Esophagus squamous epithelium (tissue), 4 donors: ENCODE measurements around the gene BIRC5.

ENCODE experiments used
- POLR2A ChIP-seq, 4 donors: fragments of 450-650 bp; IDR thresholded peaks; one replicate each; pipeline ENCODE4 v1.6.1; 2017; ENCODE audit warnings: antibody characterized with exemption in 4 of 4, mild to moderate bottlenecking in 4 of 4, moderate library complexity in 3 of 4
- TF ChIP-seq, protein P1 (sequence below), 6 experiments: fragments of 450-650 bp in 4 of 6; fragments of 200-600 bp in 2 of 6; sonication (generic) in 2 of 6; IDR thresholded peaks; one replicate each; pipeline ENCODE4 v1.5.1; 2016 to 2019; ENCODE audit warnings: antibody characterized with exemption in 6 of 6, mild to moderate bottlenecking in 4 of 6, moderate library complexity in 4 of 6

DNA sequence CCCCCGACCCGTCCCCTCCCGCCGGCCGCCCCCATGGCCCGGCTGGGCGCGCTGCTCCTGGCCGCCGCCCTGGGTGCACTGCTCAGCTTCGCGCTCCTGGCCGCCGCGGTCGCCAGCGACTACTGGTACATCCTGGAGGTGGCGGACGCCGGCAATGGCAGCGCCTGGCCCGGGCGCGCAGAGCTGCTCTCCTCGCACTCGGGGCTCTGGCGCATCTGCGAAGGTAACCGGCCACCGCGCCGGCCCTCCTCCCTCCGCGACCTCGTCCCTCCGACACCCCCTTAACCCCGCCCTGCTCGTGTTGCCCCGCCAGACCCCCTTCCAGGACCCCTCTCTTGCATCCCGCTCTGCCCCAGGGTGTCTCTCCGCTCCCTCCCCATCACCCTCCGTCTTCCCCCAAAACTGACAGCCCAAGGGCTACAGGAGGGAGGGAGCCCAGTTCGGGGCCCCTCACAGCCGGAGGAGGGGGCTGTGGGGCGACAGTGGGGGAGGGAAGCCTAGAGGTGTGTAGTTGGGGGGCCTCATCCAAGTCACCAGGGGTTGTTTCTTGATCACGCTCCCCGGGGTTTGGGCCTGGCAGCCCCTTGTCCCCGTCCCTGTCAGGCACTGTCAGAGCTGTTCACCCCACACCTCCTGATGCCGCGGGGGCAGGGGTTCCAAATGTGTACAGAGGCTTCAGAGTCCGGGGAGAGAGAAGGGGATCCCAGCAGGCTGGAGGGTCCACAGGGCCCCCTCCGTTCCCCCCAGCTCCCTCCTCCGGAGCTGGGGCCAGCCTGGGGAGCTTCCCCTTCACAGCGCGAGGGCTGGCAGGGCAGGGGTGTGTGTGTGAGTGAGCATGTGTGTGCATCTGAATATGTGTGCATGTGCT lies 18.2 kb downstream of the BIRC5 start:
- TF ChIP-seq POLR2A (IDR thresholded peaks at IDR 0.05) = no peak
- TF ChIP-seq, protein P1, sequence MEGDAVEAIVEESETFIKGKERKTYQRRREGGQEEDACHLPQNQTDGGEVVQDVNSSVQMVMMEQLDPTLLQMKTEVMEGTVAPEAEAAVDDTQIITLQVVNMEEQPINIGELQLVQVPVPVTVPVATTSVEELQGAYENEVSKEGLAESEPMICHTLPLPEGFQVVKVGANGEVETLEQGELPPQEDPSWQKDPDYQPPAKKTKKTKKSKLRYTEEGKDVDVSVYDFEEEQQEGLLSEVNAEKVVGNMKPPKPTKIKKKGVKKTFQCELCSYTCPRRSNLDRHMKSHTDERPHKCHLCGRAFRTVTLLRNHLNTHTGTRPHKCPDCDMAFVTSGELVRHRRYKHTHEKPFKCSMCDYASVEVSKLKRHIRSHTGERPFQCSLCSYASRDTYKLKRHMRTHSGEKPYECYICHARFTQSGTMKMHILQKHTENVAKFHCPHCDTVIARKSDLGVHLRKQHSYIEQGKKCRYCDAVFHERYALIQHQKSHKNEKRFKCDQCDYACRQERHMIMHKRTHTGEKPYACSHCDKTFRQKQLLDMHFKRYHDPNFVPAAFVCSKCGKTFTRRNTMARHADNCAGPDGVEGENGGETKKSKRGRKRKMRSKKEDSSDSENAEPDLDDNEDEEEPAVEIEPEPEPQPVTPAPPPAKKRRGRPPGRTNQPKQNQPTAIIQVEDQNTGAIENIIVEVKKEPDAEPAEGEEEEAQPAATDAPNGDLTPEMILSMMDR (IDR thresholded peaks at IDR 0.05) = no peak
